Measurements from ENCODE around the gene ATP8B3.
"Not testable (repeated sequence)": the region's sequence is repeated elsewhere in the genome, so short reads cannot be mapped to it uniquely, and the experiment has no call there.

ATP8B3 gene

GRCh38 chr19:1768248-1768647, 43.8 kb downstream of the ATP8B3 start:
- DNase-seq, result no peak

- DNase-seq, result peak in 1 of 2 donors; percentile 20
Measured at GRCh38 chr19:1767464-1767933, 44.6 kb downstream of the ATP8B3 start.

GRCh38 chr19:1766800-1767352, 45.2 kb downstream of the ATP8B3 start:
- no peak for DNase-seq

GRCh38 chr19:1765904-1766799, 45.9 kb downstream of the ATP8B3 start:
- DNase-seq, result no peak

- no peak for DNase-seq
Measured at GRCh38 chr19:1765232-1765903, 46.7 kb downstream of the ATP8B3 start.

- DNase-seq, result no peak
Measured at GRCh38 chr19:1764729-1765128, 47.3 kb downstream of the ATP8B3 start.

- no peak for DNase-seq
Measured at GRCh38 chr19:1763648-1764639, 48.1 kb downstream of the ATP8B3 start.

GRCh38 chr19:1762243-1763117, 49.6 kb downstream of the ATP8B3 start:
- DNase-seq, result no peak

- DNase-seq, result no peak
Measured at GRCh38 chr19:1761528-1762242, 50.4 kb downstream of the ATP8B3 start.

- DNase-seq, result not testable (repeated sequence)
Measured at GRCh38 chr19:1760786-1761527, 51.1 kb downstream of the ATP8B3 start.

- DNase-seq, result no peak
Measured at GRCh38 chr19:1760020-1760419, 52.1 kb downstream of the ATP8B3 start.

- no peak for DNase-seq
Measured at GRCh38 chr19:1758959-1759903, 52.8 kb downstream of the ATP8B3 start.

- no peak for DNase-seq
Measured at GRCh38 chr19:1758231-1758577, 53.9 kb downstream of the ATP8B3 start.

GRCh38 chr19:1757468-1758230, 54.4 kb downstream of the ATP8B3 start:
- no peak for DNase-seq

GRCh38 chr19:1756705-1757465, 55.2 kb downstream of the ATP8B3 start:
- DNase-seq, result no peak

- no peak for DNase-seq
Measured at GRCh38 chr19:1756264-1756663, 55.8 kb downstream of the ATP8B3 start.

GRCh38 chr19:1755467-1756171, 56.5 kb downstream of the ATP8B3 start:
- no peak for DNase-seq
